ENCODE results near the gene ACOD1. TPM values are rescaled to one million over a fixed set of nuclear protein-coding genes. Genes with fewer than 3 reads are reported as not detected.
"Not testable (repeated sequence)": the region's sequence is repeated elsewhere in the genome, so short reads cannot be mapped to it uniquely, and the experiment has no call there.

The ACOD1 gene
- total RNA-seq, 1 donor from 2014 or later: not detected

GRCh38 chr13:76954538-76954937 lies 6.2 kb downstream of the ACOD1 start:
- TF ChIP-seq, protein P1, sequence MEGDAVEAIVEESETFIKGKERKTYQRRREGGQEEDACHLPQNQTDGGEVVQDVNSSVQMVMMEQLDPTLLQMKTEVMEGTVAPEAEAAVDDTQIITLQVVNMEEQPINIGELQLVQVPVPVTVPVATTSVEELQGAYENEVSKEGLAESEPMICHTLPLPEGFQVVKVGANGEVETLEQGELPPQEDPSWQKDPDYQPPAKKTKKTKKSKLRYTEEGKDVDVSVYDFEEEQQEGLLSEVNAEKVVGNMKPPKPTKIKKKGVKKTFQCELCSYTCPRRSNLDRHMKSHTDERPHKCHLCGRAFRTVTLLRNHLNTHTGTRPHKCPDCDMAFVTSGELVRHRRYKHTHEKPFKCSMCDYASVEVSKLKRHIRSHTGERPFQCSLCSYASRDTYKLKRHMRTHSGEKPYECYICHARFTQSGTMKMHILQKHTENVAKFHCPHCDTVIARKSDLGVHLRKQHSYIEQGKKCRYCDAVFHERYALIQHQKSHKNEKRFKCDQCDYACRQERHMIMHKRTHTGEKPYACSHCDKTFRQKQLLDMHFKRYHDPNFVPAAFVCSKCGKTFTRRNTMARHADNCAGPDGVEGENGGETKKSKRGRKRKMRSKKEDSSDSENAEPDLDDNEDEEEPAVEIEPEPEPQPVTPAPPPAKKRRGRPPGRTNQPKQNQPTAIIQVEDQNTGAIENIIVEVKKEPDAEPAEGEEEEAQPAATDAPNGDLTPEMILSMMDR (IDR thresholded peaks at IDR 0.05): no peak
- Histone ChIP-seq H3K9me3 (no peaks in the 10 kb centered on the region), H3K27ac (no peak overlapping the region), H3K4me3 (no peak overlapping the region), H3K4me1 (no peaks in the 10 kb centered on the region), H3K27me3 (no peaks in the 10 kb centered on the region), H3K36me3 (no peaks in the 10 kb centered on the region)
- intact Hi-C loops (cut with DNase I): no loop called here
- ATAC-seq (no peak), DNase-seq (no peak)

- TF ChIP-seq, protein P1 (IDR thresholded peaks at IDR 0.05): no peak
- ATAC-seq (no peak), DNase-seq (no peak)
- H3K4me3 ChIP-seq: no peak overlapping the region
- intact Hi-C loops (cut with DNase I): no loop called here
- H3K36me3 ChIP-seq: no peaks in the 10 kb centered on the region
- no peaks in the 10 kb centered on the region for H3K27me3 ChIP-seq
- no peaks in the 10 kb centered on the region for H3K4me1 ChIP-seq
- no peak overlapping the region for H3K27ac ChIP-seq
- no peaks in the 10 kb centered on the region for H3K9me3 ChIP-seq
Observed at GRCh38 chr13:76955193-76955592, 6.9 kb downstream of the ACOD1 start.

DNA sequence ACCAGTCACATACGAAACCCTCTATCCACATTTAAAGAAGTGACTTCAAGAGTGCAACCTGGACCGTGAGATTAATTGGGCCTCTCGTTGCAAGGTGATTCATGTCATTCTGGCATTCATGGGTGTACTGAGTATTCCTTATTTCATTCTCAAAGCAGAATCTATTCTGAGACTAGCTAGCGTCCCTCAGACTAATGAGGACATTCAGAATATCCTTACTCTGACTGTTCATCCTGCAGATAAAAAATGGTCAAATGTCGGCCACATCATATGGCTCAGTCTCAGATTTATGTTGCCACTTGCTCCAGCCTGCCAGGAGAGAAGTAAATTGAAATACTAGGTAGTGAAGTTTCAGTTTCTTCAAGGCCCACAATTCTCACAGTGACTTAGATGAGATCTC lies 7.3 kb downstream of the ACOD1 start:
- no peak overlapping the region for H3K27ac ChIP-seq
- DNase-seq (no peak), ATAC-seq (no peak)
- H3K27me3 ChIP-seq: no peaks in the 10 kb centered on the region
- intact Hi-C loops (cut with DNase I): no loop called here
- H3K4me1 ChIP-seq: no peaks in the 10 kb centered on the region
- H3K36me3 ChIP-seq: no peaks in the 10 kb centered on the region
- H3K4me3 ChIP-seq: no peak overlapping the region
- H3K9me3 ChIP-seq: no peaks in the 10 kb centered on the region
- TF ChIP-seq, protein P1 (IDR thresholded peaks at IDR 0.05): no peak

DNA sequence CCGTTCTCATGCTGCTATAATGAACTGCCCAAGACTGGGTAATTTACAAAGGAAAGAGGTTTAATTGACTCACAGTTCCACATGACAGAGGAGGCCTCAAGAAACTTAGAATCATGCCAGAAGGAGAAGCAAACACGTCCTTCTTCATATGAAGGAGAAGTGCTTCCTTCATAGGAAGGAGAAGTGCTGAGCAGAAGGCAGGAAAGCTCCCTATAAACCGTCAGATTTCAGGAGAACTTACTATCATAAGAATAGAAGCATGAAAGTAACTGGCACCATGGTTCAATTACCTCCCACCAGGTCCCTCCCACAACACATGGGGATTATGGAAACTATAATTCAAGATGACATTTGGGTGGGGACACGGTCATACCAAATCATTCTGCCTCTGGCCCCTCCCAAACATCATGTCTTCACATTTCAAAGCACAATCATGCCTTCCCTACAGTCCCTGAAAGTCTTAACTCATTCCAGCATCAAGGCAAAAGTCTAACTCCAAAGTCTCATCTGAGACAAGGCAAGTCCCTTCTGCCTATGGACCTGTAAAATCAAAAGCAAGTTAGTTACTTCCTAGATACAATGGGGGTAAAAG lies 10.6 kb downstream of the ACOD1 start:
- no peaks in the 10 kb centered on the region for H3K27me3 ChIP-seq
- intact Hi-C loops (cut with DNase I): no loop called here
- no peak overlapping the region for H3K4me3 ChIP-seq
- H3K4me1 ChIP-seq: no peaks in the 10 kb centered on the region
- no peak overlapping the region for H3K27ac ChIP-seq
- no peaks in the 10 kb centered on the region for H3K9me3 ChIP-seq
- no peaks in the 10 kb centered on the region for H3K36me3 ChIP-seq
- no peak for DNase-seq
- no peak for ATAC-seq
- TF ChIP-seq, protein P1 (IDR thresholded peaks at IDR 0.05): no peak

- H3K4me3 ChIP-seq; H3K4me1 ChIP-seq; intact Hi-C loops (cut with DNase I); H3K36me3 ChIP-seq; H3K9me3 ChIP-seq; H3K27me3 ChIP-seq; ATAC-seq; DNase-seq; H3K27ac ChIP-seq: not testable (repeated sequence)
Observed at GRCh38 chr13:76959734-76960133, 11.4 kb downstream of the ACOD1 start.

DNA sequence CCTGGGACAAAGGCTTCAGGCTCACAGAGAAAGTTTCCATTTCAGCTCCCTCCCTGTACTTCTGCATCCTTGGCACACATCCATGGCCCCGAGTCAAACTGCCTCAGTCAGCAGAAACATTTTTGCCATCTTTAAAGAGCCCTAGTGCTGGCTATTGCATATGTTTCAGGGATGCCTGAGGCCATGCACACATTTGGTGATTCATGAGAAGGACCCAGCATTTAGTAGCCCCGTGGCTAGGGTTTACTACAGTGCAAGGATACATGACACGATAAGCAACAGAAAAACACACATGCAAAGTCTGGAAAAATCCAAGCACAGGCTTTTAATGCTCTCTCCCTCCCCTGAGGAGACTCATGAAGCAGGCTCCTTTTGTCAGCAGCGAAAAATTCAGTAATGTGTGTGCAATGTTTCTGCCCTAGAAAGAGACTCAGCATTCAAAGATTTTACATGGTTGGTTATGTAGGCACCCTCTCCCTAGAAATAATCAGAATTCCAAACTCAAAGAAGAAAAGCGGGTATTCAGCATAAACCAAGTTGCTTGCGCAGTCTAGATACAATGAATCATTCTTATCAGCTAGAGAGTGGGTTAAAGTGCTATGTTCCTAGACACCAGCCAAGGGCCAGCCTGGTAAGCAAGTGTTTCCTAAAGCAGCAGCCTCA lies 17.6 kb downstream of the ACOD1 start:
- no peak overlapping the region for H3K27ac ChIP-seq

More for the DNA sequence above, 17.6 kb downstream of the ACOD1 start:
- Histone ChIP-seq H3K27me3 (no peaks in the 10 kb centered on the region), H3K4me1 (no peaks in the 10 kb centered on the region), H3K36me3 (no peaks in the 10 kb centered on the region), H3K9me3 (no peaks in the 10 kb centered on the region), H3K4me3 (no peak overlapping the region)
- intact Hi-C loops (cut with DNase I): no loop called here
- no peak for ATAC-seq
- DNase-seq: no peak
- TF ChIP-seq, protein P1 (IDR thresholded peaks at IDR 0.05): no peak

Measured in upper lobe of right lung (tissue), 1 donor.